GM04503 (cell line): Measurements from ENCODE around the gene RBBP4.

Experiments
- DNase-seq: peaks from one replicate; pipeline ENCODE4 v3.0.0-alpha.2; 2012; ENCODE audit warnings: low read depth

Gene RBBP4

GRCh38 chr1:32719681-32720275 is 68.8 kb downstream of the RBBP4 start:
- DNase-seq, result no peak

GRCh38 chr1:32724678-32725614 is 73.9 kb downstream of the RBBP4 start:
- peak; percentile 82 for DNase-seq

GRCh38 chr1:32725615-32725982 is 74.6 kb downstream of the RBBP4 start:
- no peak for DNase-seq

GRCh38 chr1:32727876-32728275 is 76.9 kb downstream of the RBBP4 start:
- no peak for DNase-seq

- no peak for DNase-seq
Observed at GRCh38 chr1:32728413-32729077, 77.5 kb downstream of the RBBP4 start.

- DNase-seq, result no peak
Observed at GRCh38 chr1:32729254-32730046, 78.4 kb downstream of the RBBP4 start.

- no peak for DNase-seq
Observed at GRCh38 chr1:32733582-32734321, 82.7 kb downstream of the RBBP4 start.
